HuH-7.5 (cell line): ENCODE data around the gene VILL.
"Not testable (repeated sequence)": the region's sequence is repeated elsewhere in the genome, so short reads cannot be mapped to it uniquely, and the experiment has no call there.

ENCODE experiments used
- DNase-seq: peaks from one replicate; pipeline ENCODE4 v3.0.0; 2011; ENCODE audit warnings: low spot score

VILL gene

DNA sequence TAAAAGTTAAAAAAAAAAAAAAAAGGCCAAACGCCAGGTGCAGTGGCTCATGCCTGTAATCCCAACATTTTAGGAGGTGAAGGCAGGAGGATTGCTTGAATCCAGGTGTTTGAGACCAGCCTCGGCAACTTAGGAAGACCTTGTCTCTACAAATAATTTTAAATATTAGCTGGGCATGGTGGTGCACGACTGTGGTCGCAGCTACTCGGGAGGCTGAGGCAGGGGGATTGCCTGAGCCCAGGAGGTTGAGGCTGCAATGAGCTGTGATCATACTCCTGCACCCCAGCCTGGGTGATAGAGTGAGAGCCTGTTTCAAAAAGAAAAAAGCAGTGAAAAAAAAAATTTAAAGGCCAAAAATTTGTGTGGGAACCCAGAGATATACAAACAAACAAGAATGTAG lies 45.7 kb downstream of the VILL start:
- no peak for DNase-seq

DNA sequence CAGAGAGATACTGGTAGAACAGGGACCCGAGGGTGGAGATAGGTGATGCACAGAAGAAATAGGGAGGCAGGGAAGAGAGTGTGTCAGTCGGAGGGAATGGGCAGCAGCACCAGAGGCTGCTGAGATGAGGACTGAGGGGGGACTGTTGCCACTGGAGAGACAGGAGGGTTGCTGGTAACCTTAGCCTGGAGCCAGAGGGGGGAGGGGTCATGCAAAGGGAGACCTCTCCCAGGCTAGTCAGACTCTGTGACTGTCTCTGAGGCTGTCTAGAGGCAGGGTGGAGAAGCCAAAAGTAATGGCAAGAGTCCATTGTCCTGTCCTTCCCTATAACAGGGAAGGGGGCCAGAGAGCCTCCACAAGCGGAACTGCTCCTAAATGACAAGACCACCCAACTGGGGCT lies 46.3 kb downstream of the VILL start:
- DNase-seq, result no peak

DNA sequence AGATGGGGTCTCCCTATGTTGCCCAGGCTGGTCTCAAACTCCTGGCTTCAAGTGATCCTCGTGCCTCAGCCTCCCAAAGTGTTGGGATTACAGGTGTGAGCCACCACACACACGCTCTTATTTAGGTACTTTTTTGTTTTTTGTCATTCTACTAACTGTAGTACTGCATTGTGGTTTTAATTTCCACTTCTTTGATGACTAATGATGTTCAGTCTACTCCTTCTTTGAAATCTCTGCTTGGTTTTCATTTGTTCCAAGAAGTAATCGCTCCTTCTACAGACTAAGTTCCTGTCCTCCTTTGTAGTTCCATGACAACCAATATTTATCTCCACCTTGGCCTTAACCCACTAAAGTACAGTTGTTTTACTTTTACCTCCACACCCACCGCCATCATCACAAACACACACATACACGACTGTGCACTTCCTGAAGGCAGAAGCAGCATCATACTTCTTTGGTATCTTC lies 47.9 kb downstream of the VILL start:
- DNase-seq, result no peak

DNA sequence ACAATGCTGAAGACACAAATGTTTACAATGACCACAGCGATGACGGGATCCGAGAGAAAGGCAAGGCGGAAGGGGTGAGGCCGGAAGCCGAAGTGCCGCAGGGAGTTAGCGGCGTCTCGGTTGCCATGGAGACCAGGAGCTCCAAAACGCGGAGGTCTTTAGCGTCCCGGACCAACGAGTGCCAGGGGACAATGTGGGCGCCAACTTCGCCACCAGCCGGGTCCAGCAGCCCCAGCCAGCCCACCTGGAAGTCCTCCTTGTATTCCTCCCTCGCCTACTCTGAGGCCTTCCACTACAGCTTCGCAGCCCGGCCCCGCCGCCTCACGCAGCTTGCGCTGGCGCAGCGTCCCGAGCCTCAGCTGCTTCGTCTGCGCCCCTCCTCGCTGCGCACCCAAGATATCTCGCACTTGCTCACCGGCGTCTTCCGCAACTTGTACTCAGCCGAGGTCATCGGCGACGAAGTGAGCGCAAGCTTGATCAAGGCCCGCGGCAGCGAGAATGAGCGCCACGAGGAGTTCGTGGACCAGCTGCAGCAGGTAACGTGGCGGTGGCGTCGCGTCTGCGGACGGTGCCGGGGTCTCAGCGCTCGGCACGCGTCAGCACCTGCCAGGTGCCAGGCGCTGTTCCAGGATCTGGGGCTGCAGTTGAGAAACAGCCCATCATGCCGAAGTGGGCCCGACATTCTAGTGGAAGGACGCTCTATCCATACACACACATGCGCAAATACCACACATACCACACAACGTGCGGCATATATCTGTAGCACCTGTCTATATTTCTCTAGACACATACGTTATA lies 48.7 kb downstream of the VILL start, which contains the start of gene DLEC1:
Gene DLEC1, plus strand, starts transcription at position 108 of the 798 bp plus-strand sequence. Its CDS starts 18 bp downstream, at position 126.
- DNase-seq, result no peak

DNA sequence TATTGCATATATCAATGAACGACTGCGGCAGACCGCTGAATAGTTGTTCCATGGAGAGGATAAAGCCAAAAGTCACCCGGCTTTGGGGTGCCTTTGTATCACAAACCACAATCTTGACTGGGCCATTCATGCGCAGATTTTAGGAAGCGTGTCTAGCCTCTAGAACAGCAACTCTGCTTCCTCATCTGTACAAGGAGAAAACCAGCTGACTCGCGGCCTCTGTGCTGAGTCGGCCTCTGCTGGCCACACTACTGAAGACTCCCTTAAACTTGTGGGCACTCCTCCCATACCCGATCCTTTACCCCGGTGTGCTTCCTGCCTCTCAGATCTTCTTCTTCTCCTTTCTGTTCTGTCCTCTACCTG lies 49.3 kb downstream of the VILL start:
- no peak for DNase-seq

DNA sequence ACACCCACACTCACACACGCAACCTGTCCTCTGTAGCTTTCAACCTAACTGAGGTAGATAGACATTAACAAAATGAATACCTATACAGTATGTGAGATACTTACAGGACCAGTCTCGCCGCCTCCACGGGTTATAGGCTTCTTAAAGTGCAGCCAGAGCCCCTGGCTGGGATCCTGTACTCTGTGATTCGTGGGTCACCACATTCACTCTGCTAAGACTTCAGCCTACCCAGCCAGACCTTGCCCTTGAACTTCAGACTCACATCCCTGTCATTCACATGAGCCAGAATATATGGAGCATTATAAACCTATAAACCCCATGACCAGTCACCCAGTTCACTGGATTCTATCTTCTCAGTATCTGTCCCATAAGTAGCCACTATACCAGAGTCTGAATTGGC lies 49.8 kb downstream of the VILL start:
- DNase-seq, result no peak

DNA sequence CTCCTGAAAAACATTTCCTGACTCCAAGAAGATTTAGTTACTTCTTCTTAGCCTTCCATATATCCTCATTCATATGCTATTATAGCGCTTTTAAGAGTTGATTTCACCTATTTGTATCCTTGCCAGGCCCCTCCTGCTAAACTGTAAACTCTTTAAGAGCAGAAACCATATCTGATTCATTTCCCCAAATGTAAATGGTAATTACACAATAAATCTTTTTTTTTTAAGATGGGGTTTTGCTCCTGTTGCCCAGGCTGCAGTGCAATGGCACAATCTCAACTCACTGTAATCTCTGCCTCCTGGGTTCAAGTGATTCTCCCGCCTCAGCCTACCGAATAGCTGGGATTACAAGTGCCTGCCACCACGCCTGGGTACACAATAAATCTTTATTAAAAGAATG lies 52.9 kb downstream of the VILL start:
- no peak for DNase-seq

DNA sequence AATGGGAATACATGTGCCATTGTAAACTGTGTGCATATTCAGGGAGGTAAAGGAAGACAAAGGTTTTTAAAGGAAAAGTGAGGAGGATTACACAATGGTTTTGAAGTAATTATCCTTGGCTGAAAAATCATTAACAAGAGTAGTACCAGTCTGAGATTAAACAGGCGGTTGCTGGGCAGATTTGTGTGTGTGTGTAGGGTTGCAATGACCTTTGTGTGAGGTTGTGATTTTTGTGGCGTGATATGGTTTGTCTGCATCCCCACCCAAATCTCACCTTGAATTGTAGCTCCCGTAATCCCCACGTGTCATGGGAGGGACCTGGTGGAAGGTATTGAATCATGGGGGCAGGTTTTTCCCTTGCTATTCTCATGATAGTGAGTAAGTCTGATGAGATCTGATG lies 55.4 kb downstream of the VILL start:
- DNase-seq, result no peak

DNA sequence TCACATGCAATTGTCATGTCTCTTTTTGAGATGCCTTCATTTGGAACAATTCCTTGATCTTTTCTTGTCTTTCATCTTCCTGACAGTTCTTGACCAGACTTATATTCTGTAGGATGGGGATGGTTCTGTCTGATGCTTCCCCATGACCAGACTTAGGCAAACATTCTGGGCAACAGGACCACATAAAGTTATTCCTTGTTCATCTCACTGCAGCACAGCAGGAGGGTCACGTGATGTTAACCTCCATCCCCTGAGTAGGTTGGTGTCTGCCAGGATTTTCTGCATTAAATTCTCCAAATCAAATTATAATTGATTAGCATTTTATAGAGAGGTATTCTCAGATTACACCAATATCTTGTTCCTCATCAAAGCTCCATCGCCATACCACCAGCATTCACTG lies 56.2 kb downstream of the VILL start:
- DNase-seq, result no peak

DNA sequence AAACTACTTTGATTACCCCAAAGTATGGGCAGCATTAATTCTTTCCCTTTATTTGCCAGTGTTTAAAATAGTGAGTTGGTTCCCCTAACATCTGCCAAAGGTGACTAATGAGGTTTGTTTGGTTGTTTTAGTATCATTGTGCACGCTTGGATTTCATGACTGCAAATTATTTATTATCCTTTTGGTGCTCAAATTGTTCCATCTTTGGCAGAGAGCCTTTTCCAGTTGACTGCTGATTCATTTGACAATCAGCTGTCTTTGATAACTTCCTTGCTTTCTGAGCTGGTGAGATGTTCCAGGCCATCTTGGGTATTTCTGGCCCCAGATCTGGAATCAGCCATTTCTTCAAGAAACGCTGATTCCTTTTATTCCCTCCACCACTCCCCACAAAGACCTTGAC lies 57.3 kb downstream of the VILL start:
- no peak for DNase-seq

DNA sequence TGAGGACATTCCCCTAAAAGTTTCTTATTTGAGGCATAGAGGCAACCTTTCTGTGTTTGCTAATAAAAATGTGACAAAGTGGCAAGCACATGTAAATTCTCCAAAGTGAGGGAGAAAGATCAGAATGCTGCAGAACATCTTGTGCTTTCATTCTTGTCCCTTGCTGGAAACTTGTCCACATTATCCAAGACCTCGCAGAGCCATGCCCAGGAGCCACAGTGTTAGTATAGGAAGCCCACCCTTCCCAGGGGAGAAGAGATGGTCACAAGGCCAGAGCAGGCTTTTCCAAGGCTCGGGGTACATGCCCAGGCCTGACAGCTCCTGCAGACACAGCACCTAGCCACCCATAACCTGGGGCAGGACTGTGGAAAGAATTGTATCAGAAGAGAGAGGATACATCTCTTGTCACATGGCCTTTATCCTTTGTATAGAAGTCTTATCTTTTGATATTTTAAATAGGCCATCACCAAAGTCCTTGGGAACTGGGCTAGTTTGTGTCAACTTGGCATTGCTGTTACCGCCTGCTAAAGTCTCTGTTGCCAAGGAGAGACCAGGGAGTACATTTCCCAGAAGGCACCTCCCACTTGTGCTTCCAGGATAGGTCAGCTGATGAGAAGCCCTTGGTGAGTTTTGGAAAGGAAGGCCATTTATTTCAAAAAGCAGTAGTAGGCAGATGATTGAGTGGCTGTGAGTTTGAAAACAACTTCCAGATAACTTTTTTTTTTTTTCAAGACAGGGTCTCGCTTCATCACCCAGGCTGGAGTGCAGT lies 59.0 kb downstream of the VILL start:
- no peak for DNase-seq

DNA sequence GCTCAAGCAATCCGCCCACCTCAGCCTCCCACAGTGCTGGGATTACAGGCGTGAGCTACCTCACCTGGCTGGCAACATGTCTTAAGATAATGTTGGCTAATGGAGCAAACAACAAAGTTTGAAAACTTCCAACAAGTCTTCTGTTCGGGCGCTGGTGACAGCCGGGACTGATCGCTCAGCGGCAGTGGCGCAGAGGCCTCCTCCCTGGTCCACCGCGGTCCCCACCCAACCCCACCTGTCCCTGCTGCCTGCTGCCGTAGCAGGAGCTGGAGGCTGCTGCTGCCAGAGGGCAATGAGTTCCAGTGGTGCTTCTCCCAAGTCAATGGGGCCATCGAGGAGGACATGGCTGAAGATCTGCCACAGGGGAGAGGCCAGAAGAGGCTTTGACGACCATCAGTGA lies 60.5 kb downstream of the VILL start:
- no peak for DNase-seq

DNA sequence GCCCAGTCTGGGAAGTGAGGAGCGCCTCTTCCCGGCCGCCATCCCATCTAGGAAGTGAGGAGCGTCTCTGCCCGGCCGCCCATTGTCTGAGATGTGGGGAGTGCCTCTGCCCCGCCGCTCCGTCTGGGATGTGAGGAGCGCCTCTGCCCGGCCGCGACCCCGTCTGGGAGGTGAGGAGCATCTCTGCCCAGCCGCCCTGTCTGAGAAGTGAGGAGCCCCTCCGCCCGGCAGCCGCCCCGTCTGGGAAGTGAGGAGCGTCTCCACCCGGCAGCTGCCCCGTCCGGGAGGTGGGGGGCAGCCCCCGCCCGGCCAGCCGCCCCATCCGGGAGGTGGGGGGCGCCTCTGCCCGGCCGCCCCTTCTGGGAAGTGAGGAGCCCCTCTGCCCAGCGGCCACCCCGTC lies 62.7 kb downstream of the VILL start:
- DNase-seq, result not testable (repeated sequence)

DNA sequence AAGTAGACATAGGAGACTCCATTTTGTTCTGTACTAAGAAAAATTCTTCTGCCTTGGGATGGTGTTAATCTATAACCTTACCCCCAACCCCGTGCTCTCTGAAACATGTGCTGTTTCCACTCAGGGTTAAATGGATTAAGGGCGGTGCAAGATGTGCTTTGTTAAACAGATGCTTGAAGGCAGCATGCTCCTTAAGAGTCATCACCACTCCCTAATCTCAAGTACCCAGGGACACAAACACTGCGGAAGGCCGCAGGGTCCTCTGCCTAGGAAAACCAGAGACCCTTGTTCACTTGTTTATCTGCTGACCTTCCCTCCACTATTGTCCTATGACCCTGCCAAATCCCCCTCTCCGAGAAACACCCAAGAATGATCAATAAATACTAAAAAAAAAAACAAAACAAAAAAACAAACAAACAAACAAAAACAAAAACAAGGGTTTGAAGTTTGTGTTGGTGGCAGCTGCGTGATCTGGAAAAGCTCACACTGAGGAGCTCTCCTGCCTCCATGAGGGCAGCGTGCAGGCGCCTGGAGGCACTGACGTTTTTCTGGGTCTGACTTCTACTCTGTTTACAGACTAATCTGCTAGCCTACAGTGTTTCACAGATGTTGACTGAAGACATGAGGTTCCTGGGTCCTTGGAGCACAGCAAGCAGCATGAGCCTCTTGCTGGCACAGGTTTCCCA lies 63.4 kb downstream of the VILL start:
- not testable (repeated sequence) for DNase-seq

DNA sequence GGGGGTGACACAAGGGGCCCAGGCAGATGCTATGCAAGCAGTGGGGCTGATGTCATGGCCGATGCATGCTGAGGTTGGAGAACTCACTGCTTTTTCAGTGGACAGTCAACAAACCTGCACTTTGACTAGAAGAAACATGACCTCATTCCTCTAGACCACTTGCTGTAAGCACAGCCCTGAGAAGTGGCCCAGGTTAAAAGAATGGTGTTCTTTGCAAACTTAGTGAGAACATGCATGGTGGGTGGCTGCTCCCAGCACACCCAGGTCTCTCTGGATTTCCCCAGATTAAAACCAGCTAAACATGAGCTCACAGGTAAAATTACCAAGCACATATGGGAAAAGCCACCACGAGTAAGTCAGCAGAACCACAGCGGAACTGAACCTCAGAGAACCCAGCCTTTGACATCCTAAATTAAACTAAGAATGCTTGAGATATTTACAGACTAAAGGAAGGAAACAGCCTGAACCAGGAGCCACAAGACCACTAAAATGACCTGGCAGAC lies 64.0 kb downstream of the VILL start:
- peak; percentile 49 for DNase-seq
